GM08714 (cell line): ENCODE data around the gene FRMPD3.
"Not testable (repeated sequence)": the region's sequence is repeated elsewhere in the genome, so short reads cannot be mapped to it uniquely, and the experiment has no call there.

Experiments used
- H3K4me3 ChIP-seq: fragments of 200-500 bp; sonication (Bioruptor generic); 2 replicates; pipeline ENCODE4 v1.5.1; 2014; ENCODE audit warnings: mild to moderate bottlenecking, low read length, inconsistent platforms
- ZNF274 ChIP-seq: IDR thresholded peaks from 2 replicates; pipeline ENCODE4 v1.6.1; 2012; ENCODE audit warnings: mild to moderate bottlenecking, low read depth, low read length

Gene FRMPD3

DNA sequence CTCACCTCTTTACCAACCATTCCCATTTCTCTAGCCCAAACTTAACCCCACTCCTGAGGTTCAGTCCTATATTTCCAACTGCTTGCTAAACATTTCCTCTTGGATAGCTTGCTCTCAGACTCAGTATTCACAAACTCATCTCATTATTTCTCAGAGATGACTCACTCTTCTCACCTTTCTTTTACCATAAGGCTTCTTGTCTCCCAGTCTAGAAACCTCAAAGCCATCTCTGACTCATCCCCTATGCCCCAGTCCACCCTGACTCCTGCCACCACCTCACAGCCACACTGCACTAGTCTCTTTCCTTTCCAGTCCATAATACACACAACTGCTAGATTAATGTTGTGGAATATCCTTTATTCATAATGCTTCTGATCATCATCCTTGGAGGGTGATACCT lies 4.8 kb downstream of the FRMPD3 start:
- H3K4me3 ChIP-seq = no peak overlapping the region
- TF ChIP-seq ZNF274 = no peak

DNA sequence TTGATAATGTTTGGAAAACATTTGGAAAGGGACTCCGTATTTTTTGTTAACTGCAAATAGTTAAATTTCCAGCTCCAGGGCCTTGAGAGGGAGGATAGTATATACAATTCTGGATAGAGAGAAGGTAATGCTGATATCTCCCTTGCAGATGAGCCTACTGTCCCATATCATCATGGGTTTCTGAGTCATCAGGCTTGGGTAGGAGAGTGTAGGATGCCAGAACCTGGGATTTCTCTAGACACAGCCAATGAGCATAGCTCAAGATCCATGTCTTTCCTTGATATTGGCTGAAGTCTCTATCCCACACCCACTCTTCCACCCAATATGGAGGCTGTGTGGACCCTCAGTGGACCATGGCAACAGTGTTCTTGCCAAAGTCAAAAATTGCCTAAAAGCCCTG lies 7.8 kb downstream of the FRMPD3 start:
- TF ChIP-seq ZNF274 = no peak
- no peak overlapping the region for H3K4me3 ChIP-seq

DNA sequence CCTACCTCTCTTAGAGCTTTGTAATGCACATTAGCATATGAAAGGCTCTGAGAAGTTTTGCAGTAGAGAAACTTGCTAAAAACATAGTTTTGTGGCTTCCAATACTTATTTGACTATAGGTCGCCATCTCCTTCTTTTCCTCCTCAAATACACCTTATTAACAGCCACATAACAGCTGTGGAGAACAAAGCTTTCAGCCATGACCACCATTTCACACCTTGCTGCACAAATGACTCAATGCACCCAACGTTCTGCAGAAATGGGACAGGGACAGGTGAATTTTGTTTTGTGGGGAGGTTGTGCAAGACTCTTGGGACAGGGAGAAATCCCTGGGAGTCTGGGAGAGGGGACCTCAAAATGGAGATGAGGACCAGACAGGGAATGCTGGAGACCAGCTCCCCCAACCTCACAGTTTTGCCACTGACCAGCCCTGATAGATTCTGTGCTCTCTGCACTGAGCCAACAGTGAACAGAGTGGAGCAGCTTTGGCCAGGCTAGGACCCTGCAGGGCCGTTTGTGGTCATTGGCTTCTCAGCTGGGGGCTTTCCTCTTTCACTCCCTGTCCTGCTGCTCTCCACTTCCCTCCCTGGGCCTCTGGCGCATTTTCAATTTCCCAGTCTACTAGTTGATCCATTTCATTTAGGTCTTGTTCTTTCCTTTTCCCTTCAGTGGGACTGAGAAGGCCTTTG lies 16.6 kb downstream of the FRMPD3 start:
- H3K4me3 ChIP-seq = no peak overlapping the region
- TF ChIP-seq ZNF274 = no peak

DNA sequence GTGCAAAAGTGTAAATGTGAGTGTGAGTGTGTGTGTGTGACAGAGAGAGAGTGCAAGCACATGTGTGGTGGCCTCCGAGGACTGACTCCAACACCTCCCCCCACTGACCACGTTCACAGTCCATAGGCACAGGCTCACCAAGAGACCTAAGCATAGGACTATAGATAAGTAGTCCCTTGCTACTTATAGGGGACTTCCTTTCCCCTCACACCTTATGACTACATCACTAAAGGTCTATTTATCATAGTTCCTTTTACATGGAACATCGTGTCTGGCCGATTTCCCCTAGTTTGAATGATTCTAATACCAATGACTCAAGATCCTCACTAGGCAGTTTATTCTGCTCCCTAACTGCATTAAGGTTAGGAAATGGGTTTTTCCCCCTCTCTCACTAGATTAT lies 17.8 kb downstream of the FRMPD3 start:
- no peak overlapping the region for H3K4me3 ChIP-seq
- TF ChIP-seq ZNF274 = no peak

DNA sequence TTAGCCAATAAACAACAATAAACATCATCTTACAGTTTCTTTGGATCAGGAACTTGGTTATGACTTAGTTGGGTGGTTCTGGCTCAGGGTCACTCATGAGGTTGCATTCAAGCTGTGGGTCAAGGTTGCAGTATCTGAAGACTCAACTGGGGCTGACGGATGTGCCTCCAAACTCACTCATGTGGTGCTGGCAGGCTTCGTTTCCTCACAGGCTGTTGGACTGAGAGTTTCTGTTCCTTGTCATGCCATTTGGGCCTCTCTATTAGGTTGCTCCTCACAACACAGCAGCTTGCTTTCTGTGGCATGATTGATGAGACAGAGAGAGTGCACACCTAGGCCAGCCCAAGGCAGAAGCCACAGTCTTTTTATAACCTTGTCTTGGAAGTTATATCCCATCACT lies 20.7 kb downstream of the FRMPD3 start:
- TF ChIP-seq ZNF274 = no peak
- no peak overlapping the region for H3K4me3 ChIP-seq

DNA sequence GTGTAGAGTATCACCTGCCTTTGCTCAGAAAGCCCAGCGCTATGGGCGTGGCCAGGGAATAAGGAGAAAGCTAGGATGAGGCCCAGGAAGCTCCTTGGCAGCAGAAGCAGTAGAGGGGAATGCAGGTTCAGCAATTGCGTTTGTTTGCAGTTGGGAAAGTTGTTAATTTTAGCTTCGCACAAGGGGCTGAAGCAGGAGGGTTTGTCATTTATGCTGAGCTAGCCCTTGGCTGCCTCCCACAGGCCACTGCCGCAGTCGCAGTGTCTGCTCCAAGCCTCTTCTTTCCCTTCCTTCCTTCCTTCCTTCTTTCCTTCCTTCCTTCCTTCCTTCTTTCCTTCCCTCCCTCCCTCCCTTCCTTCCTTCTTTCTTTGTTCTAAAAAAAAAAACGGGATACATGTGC lies 21.5 kb downstream of the FRMPD3 start:
- no peak overlapping the region for H3K4me3 ChIP-seq
- TF ChIP-seq ZNF274 = no peak

DNA sequence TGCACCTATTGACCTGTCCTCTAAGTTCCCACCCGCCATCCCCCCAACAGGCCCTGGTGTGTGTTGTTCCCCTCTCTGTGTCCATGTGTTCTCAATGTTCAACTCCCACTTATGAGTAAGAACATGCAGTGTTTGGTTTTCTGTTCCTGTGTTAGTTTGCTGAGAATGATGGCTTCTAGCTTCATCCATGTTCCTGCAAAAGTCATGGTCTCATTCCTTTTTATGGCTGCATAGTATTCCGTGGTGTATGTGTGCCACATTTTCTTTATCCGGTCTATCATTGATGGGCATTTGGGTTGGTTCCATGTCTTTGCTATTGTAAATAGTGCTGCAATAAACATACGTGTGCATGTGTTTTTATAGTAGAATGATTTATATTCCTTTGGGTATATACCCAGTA lies 22.0 kb downstream of the FRMPD3 start:
- H3K4me3 ChIP-seq = not testable (repeated sequence)

DNA sequence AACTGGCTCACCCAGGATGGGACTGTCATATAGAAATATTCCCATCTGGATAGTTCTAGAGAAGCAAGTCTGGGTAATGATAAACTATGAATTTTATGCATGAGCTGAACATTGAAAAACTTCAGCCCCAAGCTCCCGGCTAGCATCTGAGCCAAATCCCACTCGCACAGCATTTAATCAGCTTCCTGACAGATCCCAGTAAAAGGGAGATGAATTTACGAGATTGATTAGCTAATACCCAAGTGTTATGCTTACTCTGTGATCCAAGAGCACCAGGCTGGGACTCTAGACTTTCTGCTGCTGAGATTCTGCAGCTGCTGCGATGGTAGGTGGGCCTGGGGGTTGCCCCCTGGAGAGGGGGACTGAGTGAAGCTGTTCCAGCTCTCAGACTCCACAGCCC lies 28.0 kb downstream of the FRMPD3 start:
- no peak for TF ChIP-seq ZNF274
- no peak overlapping the region for H3K4me3 ChIP-seq

DNA sequence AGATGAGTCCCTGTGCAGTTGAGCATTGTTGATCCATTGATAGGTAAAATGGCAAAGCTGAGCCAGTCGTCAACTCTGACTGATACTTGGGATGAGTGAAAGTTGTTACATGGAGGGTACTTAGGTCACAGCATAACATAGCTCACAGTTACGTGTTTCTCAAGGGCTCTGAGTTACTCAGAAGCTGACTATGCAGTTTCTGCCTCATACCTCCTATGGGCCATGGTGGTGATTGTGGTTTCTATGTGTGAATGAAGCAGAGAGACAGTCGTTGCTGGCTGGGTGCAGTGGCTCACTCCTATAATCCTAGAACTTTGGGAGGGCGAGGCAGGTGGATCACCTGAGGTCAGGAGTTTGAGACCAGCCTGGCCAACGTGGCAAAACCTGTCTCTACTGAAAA lies 30.8 kb downstream of the FRMPD3 start:
- no peak for TF ChIP-seq ZNF274
- H3K4me3 ChIP-seq = no peak overlapping the region

DNA sequence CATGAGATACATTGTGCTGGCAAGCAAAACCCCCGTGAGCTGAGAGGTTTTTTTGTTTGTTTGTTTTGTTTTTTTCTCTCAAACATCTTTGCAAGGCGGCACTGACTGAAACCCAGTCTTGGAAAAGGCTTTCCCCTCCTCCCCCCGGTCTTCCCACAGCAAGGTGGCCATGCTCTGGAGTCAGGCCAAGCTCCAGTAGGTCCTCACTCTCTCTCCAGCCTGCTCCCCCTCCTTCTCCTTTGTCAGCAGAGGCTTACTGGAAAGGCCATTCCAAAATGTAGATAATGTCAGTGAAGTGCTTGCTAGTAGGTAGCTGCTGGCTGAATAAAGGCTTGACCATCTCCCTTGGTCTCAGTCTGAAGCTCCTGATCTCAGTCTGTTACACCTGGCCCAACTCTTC lies 32.6 kb downstream of the FRMPD3 start:
- TF ChIP-seq ZNF274 = no peak
- no peak overlapping the region for H3K4me3 ChIP-seq

DNA sequence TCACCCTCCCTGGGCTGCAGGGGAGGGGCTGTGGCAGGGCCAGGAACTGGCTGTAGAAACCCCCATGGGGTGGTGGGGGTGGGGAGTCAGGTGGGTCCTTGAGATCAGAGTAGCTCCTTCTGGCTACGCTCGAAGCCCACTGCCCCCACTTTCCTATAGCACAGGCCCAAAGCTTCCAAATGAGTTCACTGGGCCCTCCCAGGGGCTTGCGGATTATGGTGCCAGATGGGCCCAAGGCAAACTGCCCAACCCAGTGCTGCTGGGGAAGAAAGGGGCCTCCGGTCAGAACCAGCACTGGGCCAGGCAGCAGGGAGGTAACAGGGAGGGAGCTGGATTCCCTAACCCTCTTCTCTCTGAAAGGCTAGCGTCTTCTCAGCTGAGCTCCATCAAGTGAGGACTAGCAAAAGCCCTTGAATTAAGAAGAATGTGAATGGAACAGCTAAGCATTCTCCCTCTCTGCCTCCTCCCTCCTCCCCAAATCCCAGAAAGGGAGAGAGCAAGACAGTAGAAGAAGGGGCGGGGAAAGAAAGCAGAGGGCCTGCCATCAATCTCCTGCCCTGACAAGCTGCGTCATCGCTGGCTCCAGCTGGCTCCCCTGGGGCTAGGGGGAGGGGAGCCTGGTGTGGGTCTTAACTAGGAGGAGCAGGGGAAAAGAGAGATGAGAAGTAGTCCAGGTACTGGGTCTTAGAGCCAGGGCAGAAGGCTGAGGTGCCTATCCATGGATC lies 34.7 kb downstream of the FRMPD3 start:
- no peak overlapping the region for H3K4me3 ChIP-seq
- TF ChIP-seq ZNF274 = no peak

DNA sequence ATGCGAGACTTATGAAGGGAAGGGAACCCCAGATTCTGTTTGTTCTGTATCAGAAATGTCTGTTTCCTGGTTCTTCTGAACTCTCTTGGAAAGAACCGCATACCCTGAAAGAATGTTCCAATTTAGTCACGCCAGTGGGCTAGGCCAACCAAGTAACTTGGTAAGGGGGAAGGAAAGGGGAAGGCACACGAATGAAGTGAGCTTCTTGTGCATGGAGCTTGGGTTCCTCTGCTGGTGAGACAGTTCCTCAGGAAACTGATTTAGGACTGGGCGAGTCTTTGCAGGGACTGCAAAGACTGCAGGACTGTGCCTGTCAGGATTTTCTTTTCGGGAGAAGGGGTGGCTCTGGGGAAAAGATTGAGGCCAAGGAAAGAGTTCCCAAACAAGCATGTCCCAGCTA lies 35.6 kb downstream of the FRMPD3 start:
- no peak overlapping the region for H3K4me3 ChIP-seq
- no peak for TF ChIP-seq ZNF274

DNA sequence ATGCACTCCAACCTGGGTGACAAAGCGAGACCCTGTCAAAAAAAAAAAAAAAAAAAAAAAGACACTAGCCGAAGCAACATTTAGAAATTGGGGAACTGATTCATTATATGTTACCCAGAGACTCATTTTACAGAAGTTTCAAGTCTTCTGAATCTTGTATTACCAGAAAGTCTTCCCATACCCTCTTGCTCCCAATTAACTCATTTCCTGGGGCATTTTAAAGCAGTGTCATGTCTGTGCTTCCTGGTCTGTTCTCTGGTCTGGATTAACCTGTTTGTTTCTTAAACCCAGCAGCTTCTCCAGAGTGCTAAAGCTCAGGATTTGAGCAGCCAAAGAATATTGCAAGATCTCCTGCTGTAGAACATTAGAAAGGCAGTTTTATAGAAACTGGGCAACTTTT lies 43.7 kb downstream of the FRMPD3 start:
- TF ChIP-seq ZNF274 = no peak

DNA sequence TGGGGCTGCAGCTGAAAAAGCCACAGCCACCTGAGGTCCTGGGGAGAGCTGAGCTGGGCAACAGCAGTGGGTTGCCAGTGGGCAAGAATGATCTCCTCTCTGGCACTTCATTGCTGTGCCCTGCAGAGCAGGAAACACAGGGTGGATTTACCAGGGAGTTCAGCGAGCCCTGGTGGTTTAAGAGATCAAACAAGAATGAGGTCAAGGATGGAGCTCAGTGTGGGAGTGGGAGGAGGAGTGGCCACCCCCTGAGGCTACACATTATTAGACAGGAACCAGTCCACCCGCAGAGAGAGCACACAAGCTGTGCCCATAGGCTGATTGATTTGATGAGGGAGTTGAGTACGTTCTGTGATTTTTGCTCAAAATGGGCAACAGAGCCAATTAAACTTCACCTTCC lies 47.3 kb downstream of the FRMPD3 start:
- TF ChIP-seq ZNF274 = no peak

More for the DNA sequence above, 43.7 kb downstream of the FRMPD3 start:
- no peak overlapping the region for H3K4me3 ChIP-seq

More for the DNA sequence above, 47.3 kb downstream of the FRMPD3 start:
- no peak overlapping the region for H3K4me3 ChIP-seq
